H1 (cell line): ENCODE measurements around the gene ZNF813.

Experiments used
- BACH1 ChIP-seq: IDR thresholded peaks from 2 replicates; pipeline ENCODE4 v1.6.1; 2012; ENCODE audit warnings: low read length, improper control_type of control experiment
- CTCF ChIP-seq, 3 experiments: IDR thresholded peaks; 1 replicate in 2 of 3; 2 replicates in 1 of 3; pipeline versions ENCODE4 v1.5.1 to v1.6.1; 2011; ENCODE audit warnings: low read length in 3 of 3, mild to moderate bottlenecking in 3 of 3, inconsistent platforms in 2 of 3, low read depth in 1 of 3, moderate library complexity in 1 of 3; ENCODE audit not compliant: insufficient read depth in 1 of 3; ENCODE audit errors: control extremely low read depth in 1 of 3
- EP300 ChIP-seq, 2 experiments: IDR thresholded peaks; 1 replicate in 1 of 2; 2 replicates in 1 of 2; pipeline ENCODE4 v1.6.1; 2011 to 2012; ENCODE audit warnings: low read depth in 2 of 2, low read length in 2 of 2, mild to moderate bottlenecking in 2 of 2, borderline replicate concordance in 1 of 2, inconsistent platforms in 1 of 2, moderate library complexity in 1 of 2
- KDM1A ChIP-seq: fragments of 200-600, 300-600 bp; sonication (generic); IDR thresholded peaks from 2 replicates; pipeline ENCODE4 v1.7.1; 2016; ENCODE audit warnings: mild to moderate bottlenecking, low read length, borderline replicate concordance
- MAX ChIP-seq: IDR thresholded peaks from 2 replicates; pipeline ENCODE4 v1.6.1; 2012; ENCODE audit warnings: inconsistent platforms
- PHF8 ChIP-seq: fragments of 200-600 bp; sonication (generic); conservative IDR thresholded peaks from 2 replicates; pipeline ENCODE4 v1.7.1; 2012; ENCODE audit warnings: low read depth, mild to moderate bottlenecking, inconsistent platforms, low read length, moderate library complexity
- TEAD4 ChIP-seq: IDR thresholded peaks from 2 replicates; pipeline ENCODE4 v1.6.1; 2012; ENCODE audit warnings: low read depth, low read length, inconsistent platforms, mixed read lengths

DNA sequence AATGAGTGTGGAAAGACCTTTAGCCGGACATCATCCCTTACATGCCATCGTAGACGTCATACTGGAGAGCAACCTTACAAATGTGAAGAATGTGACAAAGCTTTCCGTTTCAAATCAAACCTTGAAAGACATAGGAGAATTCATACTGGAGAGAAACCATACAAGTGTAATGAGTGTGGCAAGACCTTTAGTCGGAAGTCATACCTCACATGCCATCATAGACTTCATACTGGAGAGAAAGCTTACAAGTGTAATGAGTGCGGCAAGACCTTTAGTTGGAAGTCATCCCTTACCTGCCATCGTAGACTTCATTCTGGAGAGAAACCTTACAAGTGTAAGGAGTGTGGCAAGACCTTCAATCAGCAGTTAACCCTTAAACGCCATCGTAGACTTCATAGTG, 11.7 kb upstream of the ZNF813 start:
- no peak for TF ChIP-seq MAX
- TF ChIP-seq EP300 (IDR thresholded peaks at IDR 0.05; ENCODE audit: borderline replicate concordance in 1 of 2, low read depth in 2 of 2, low read length in 2 of 2), result no peak
- no peak for TF ChIP-seq PHF8
- TF ChIP-seq CTCF (IDR thresholded peaks at IDR 0.05; ENCODE audit: control extremely low read depth in 1 of 3, insufficient read depth in 1 of 3, low read depth in 1 of 3, low read length in 3 of 3), result no peak
- no peak for TF ChIP-seq TEAD4
- no peak for TF ChIP-seq KDM1A
- TF ChIP-seq BACH1, result no peak
